ENCODE measurements around the gene RTTN.

- TF ChIP-seq CTCF (conservative IDR thresholded peaks at IDR 0.05) (no peak), EZH2 (IDR thresholded peaks at IDR 0.05; ENCODE audit: low read depth) (no peak)
Observed at GRCh38 chr18:70182548-70182947, 22.9 kb downstream of the RTTN start.

All from PC-9 (cell line).